Measurements from ENCODE around the gene SUSD4. TPM values are rescaled to one million over a fixed set of nuclear protein-coding genes. Genes with fewer than 3 reads are reported as not detected.

Gene SUSD4
- total RNA-seq, 2 experiments from 2014 or later, result 13.0 to 13.8 TPM

- no peaks in the 10 kb centered on the region for H3K36me3 ChIP-seq (ENCODE audit: insufficient read depth, low read length)
- intact Hi-C loops (cut with DNase I, micrococcal nuclease), result loop anchor here in 1 of 2 experiments (10.0 kb wide), 1 partner anchor 50 kb away; no protein-coding TSS in a partner anchor
- peak overlapping the region; percentile 95 for H3K27ac Mint-ChIP-seq
- no peaks in the 10 kb centered on the region for H3K27me3 ChIP-seq (ENCODE audit: control insufficient read depth in 1 of 2, insufficient read depth in 2 of 2, low read length in 2 of 2)
- DNase-seq (no peak), ATAC-seq (ENCODE audit: poor library complexity) (no peak)
- H3K4me1 ChIP-seq (ENCODE audit: insufficient read depth, low read length), result peaks cover 47% of the 10 kb centered on the region
- TF ChIP-seq, protein P1, sequence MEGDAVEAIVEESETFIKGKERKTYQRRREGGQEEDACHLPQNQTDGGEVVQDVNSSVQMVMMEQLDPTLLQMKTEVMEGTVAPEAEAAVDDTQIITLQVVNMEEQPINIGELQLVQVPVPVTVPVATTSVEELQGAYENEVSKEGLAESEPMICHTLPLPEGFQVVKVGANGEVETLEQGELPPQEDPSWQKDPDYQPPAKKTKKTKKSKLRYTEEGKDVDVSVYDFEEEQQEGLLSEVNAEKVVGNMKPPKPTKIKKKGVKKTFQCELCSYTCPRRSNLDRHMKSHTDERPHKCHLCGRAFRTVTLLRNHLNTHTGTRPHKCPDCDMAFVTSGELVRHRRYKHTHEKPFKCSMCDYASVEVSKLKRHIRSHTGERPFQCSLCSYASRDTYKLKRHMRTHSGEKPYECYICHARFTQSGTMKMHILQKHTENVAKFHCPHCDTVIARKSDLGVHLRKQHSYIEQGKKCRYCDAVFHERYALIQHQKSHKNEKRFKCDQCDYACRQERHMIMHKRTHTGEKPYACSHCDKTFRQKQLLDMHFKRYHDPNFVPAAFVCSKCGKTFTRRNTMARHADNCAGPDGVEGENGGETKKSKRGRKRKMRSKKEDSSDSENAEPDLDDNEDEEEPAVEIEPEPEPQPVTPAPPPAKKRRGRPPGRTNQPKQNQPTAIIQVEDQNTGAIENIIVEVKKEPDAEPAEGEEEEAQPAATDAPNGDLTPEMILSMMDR (IDR thresholded peaks at IDR 0.05), result no peak
- H3K4me3 ChIP-seq (ENCODE audit: low read length), result no peak overlapping the region
- ChIA-PET POLR2A (no interaction called here), CTCF (no interaction called here)
- H3K27ac ChIP-seq (ENCODE audit: low read depth in 1 of 2, low read length in 2 of 2), result no peak overlapping the region
- no peaks in the 10 kb centered on the region for H3K9me3 ChIP-seq (ENCODE audit: control insufficient read depth in 1 of 2, insufficient read depth in 1 of 2, low read length in 2 of 2)
- H3K36me3 Mint-ChIP-seq (ENCODE audit: low read depth), result peaks cover 11% of the 10 kb centered on the region
- H3K9me3 Mint-ChIP-seq, result peaks cover 7% of the 10 kb centered on the region
- H3K4me1 Mint-ChIP-seq (ENCODE audit: low read depth), result peaks cover 67% of the 10 kb centered on the region
- H3K27me3 Mint-ChIP-seq, result no peaks in the 10 kb centered on the region
- no peak overlapping the region for H3K4me3 Mint-ChIP-seq
These were observed 128.9 kb downstream of the SUSD4 start for GRCh38 chr1:223235091-223235490.

DNA sequence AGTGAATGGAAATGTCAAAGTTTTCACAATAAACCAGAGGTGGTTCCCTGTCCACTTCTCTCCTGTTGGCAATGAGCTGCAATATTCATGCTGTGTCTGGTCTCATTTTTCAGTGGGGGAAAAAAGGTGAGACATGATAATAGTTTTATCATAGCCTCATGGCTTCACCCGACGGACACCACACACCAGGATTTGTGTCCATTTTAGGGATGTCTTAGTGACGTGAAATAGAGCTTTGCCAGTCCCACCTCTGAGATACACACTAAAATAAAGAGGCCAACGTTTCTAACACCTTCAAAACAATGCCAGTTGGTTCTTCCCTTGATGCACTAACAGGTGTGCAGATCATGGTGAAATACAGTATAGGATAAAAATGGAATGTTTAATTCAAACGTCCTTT lies 129.4 kb downstream of the SUSD4 start:
- Mint-ChIP-seq H3K36me3 (ENCODE audit: low read depth) (peaks cover 11% of the 10 kb centered on the region), H3K27ac (peak overlapping the region; percentile 95), H3K9me3 (peaks cover 7% of the 10 kb centered on the region), H3K27me3 (no peaks in the 10 kb centered on the region), H3K4me3 (no peak overlapping the region), H3K4me1 (ENCODE audit: low read depth) (peaks cover 67% of the 10 kb centered on the region)
- Histone ChIP-seq H3K9me3 (ENCODE audit: control insufficient read depth in 1 of 2, insufficient read depth in 1 of 2, low read length in 2 of 2) (no peaks in the 10 kb centered on the region), H3K4me1 (ENCODE audit: insufficient read depth, low read length) (peaks cover 52% of the 10 kb centered on the region), H3K27me3 (ENCODE audit: control insufficient read depth in 1 of 2, insufficient read depth in 2 of 2, low read length in 2 of 2) (no peaks in the 10 kb centered on the region), H3K36me3 (ENCODE audit: insufficient read depth, low read length) (no peaks in the 10 kb centered on the region), H3K27ac (ENCODE audit: low read depth in 1 of 2, low read length in 2 of 2) (no peak overlapping the region), H3K4me3 (ENCODE audit: low read length) (no peak overlapping the region)
- intact Hi-C loops (cut with DNase I, micrococcal nuclease), result loop anchor here (5.0 to 10.0 kb wide), 3 partner anchors 50 to 102 kb away; partner anchors contain the start of gene TLR5 (in 1 of the 2)
- ChIA-PET POLR2A (no interaction called here), CTCF (no interaction called here)
- DNase-seq (no peak), ATAC-seq (ENCODE audit: poor library complexity) (no peak)
- TF ChIP-seq, protein P1 (IDR thresholded peaks at IDR 0.05), result no peak

DNA sequence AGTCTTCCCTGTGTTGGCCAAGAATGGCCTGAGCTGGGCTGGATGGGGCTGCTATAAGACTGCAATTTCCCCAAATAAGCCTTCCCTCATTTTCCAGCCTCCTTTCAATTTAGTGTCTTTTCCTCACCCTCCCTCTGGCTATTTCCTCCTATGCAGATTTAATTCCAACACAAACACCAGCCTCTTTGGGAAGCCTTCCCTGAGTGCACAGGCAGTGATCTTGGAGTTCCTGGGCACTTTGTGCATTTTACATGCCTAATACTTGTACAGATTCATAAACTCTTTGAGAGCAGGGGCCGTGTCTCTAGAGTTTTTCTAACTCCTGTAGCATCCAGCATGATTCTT lies 129.8 kb downstream of the SUSD4 start:
- H3K27ac ChIP-seq (ENCODE audit: low read depth in 1 of 2, low read length in 2 of 2), result peak overlapping the region in 1 of 2 donors; percentile 42
- H3K27ac Mint-ChIP-seq, result peak overlapping the region; percentile 95
- H3K36me3 Mint-ChIP-seq (ENCODE audit: low read depth), result peaks cover 11% of the 10 kb centered on the region
- H3K36me3 ChIP-seq (ENCODE audit: insufficient read depth, low read length), result no peaks in the 10 kb centered on the region
- H3K9me3 Mint-ChIP-seq, result peaks cover 7% of the 10 kb centered on the region
- ChIA-PET POLR2A (no interaction called here), CTCF (no interaction called here)
- H3K27me3 Mint-ChIP-seq, result no peaks in the 10 kb centered on the region
- intact Hi-C loops (cut with DNase I, micrococcal nuclease), result loop anchor here (5.0 to 10.0 kb wide), 3 partner anchors 49 to 102 kb away; partner anchors contain the start of gene TLR5 (in 1 of the 2)
- no peak for ATAC-seq (ENCODE audit: poor library complexity)
- TF ChIP-seq, protein P1 (IDR thresholded peaks at IDR 0.05), result no peak
- H3K9me3 ChIP-seq (ENCODE audit: control insufficient read depth in 1 of 2, insufficient read depth in 1 of 2, low read length in 2 of 2), result no peaks in the 10 kb centered on the region
- no peaks in the 10 kb centered on the region for H3K27me3 ChIP-seq (ENCODE audit: control insufficient read depth in 1 of 2, insufficient read depth in 2 of 2, low read length in 2 of 2)
- peaks cover 56% of the 10 kb centered on the region for H3K4me1 ChIP-seq (ENCODE audit: insufficient read depth, low read length)
- peak overlapping the region; percentile 21 for H3K4me3 Mint-ChIP-seq
- H3K4me3 ChIP-seq (ENCODE audit: low read length), result no peak overlapping the region
- peaks cover 68% of the 10 kb centered on the region for H3K4me1 Mint-ChIP-seq (ENCODE audit: low read depth)
- no peak for DNase-seq
